Neutrophil (primary cell): ENCODE measurements around the gene ZBTB49.

Source experiments
- H3K27ac ChIP-seq: fragments of 200-600 bp; sonication (generic); 2 replicates; pipeline ENCODE4 v1.5.1; 2016; ENCODE audit warnings: mild to moderate bottlenecking, moderate library complexity
- H3K27me3 ChIP-seq: fragments of 200-600 bp; sonication (generic); 2 replicates; pipeline ENCODE4 v1.6.0; 2016; ENCODE audit warnings: mild to moderate bottlenecking
- H3K36me3 ChIP-seq: fragments of 200-600 bp; sonication (generic); 2 replicates; pipeline ENCODE4 v1.5.1; 2017
- H3K4me1 ChIP-seq, 2 experiments: fragments of 200-600 bp in 1 of 2; sonication (generic) in 1 of 2; 1 replicate in 1 of 2; 2 replicates in 1 of 2; pipeline versions ENCODE4 v1.5.1 to v1.6.1; 2013 to 2016; ENCODE audit warnings: low read depth in 1 of 2, low read length in 1 of 2, mild to moderate bottlenecking in 1 of 2, moderate library complexity in 1 of 2; ENCODE audit not compliant: control insufficient read depth in 1 of 2, insufficient read depth in 1 of 2
- H3K4me3 ChIP-seq, 2 experiments: fragments of 200-600 bp in 1 of 2; sonication (generic) in 1 of 2; 1 replicate in 1 of 2; 2 replicates in 1 of 2; pipeline ENCODE4 v1.5.1; 2013 to 2016; ENCODE audit warnings: low read depth in 1 of 2, low read length in 1 of 2, mild to moderate bottlenecking in 1 of 2, moderate library complexity in 1 of 2
- H3K9me3 ChIP-seq: fragments of 200-600 bp; sonication (generic); 2 replicates; pipeline ENCODE4 v1.5.1; 2016
- TF ChIP-seq, protein P1 (sequence below): fragments of 200-600 bp; sonication (generic); IDR thresholded peaks from 2 replicates; pipeline ENCODE4 v1.5.1; 2016; ENCODE audit warnings: antibody characterized with exemption

ZBTB49 gene

GRCh38 chr4:4284827-4285618 lies 5.0 kb upstream of the ZBTB49 start:
- no peaks in the 10 kb centered on the region for H3K27me3 ChIP-seq
- peaks cover 14% of the 10 kb centered on the region for H3K36me3 ChIP-seq
- TF ChIP-seq, protein P1, sequence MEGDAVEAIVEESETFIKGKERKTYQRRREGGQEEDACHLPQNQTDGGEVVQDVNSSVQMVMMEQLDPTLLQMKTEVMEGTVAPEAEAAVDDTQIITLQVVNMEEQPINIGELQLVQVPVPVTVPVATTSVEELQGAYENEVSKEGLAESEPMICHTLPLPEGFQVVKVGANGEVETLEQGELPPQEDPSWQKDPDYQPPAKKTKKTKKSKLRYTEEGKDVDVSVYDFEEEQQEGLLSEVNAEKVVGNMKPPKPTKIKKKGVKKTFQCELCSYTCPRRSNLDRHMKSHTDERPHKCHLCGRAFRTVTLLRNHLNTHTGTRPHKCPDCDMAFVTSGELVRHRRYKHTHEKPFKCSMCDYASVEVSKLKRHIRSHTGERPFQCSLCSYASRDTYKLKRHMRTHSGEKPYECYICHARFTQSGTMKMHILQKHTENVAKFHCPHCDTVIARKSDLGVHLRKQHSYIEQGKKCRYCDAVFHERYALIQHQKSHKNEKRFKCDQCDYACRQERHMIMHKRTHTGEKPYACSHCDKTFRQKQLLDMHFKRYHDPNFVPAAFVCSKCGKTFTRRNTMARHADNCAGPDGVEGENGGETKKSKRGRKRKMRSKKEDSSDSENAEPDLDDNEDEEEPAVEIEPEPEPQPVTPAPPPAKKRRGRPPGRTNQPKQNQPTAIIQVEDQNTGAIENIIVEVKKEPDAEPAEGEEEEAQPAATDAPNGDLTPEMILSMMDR: no peak
- H3K4me1 ChIP-seq: peaks cover 9 to 11% of the 10 kb centered on the region in 2 experiments
- H3K9me3 ChIP-seq: no peaks in the 10 kb centered on the region
- H3K27ac ChIP-seq: no peak overlapping the region
- H3K4me3 ChIP-seq: no peak overlapping the region

DNA sequence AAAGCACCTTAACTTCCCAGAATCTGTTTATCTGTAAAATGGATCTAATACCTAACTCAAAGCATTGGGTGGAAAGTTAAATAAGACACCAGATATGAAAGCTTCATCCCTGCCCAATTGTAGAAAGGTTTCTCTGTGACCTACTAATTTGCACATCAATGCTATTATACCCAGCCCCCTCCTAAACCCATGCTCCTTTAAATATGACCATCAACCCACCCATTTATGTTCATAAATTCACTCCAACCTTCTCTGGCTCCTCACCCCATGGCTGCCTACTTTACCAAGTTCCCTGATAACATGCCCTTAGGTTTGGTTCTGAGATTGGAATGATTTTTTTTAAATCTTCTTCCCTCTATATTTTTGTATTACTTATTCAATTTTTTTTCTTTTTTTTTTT lies 2.0 kb upstream of the ZBTB49 start:
- no peaks in the 10 kb centered on the region for H3K27me3 ChIP-seq
- peaks cover 5% of the 10 kb centered on the region for H3K36me3 ChIP-seq
- no peak overlapping the region for H3K27ac ChIP-seq
- no peak overlapping the region for H3K4me3 ChIP-seq
- TF ChIP-seq, protein P1: no peak
- H3K4me1 ChIP-seq: peaks cover 19 to 23% of the 10 kb centered on the region in 2 experiments
- H3K9me3 ChIP-seq: no peaks in the 10 kb centered on the region

DNA sequence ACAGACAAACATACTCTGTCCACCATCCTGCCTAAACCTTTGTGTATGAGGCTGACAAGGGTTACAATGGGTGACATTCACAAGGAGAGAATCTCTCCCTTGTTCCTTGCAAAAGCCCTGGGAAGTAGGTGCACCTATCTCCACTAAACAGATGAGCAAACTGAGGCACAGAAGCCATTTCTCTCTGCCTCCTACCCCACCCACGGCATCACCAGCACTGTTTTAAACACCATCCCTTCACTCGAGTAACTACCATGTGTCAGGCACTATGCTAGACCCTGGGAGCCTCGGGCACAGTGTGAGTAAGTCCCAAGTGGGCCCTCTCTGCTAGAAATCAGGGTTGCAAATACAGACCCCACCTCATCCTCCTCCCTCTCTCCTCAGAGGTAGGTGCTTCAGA lies 996 bp upstream of the ZBTB49 start:
- H3K27ac ChIP-seq: no peak overlapping the region
- peak overlapping the region; percentile 76 to 88 for H3K4me3 ChIP-seq

GRCh38 chr4:4289597-4289940 lies 482 bp upstream of the ZBTB49 start:
- peak overlapping the region; percentile 81 for H3K27ac ChIP-seq
- H3K9me3 ChIP-seq: no peaks in the 10 kb centered on the region
- peaks cover 5% of the 10 kb centered on the region for H3K36me3 ChIP-seq
- H3K27me3 ChIP-seq: no peaks in the 10 kb centered on the region
- H3K4me1 ChIP-seq: peaks cover 19 to 23% of the 10 kb centered on the region in 2 experiments
- peak overlapping the region; percentile 76 to 88 for H3K4me3 ChIP-seq
- TF ChIP-seq, protein P1: no peak

More for the DNA sequence above, 996 bp upstream of the ZBTB49 start:
- no peaks in the 10 kb centered on the region for H3K9me3 ChIP-seq
- TF ChIP-seq, protein P1: no peak
- peaks cover 19 to 23% of the 10 kb centered on the region in 2 experiments for H3K4me1 ChIP-seq
- peaks cover 5% of the 10 kb centered on the region for H3K36me3 ChIP-seq
- no peaks in the 10 kb centered on the region for H3K27me3 ChIP-seq

GRCh38 chr4:4293279-4293678 lies 3.2 kb downstream of the ZBTB49 start:
- H3K4me3 ChIP-seq: no peak overlapping the region
- H3K4me1 ChIP-seq: peaks cover 19 to 23% of the 10 kb centered on the region in 2 experiments
- TF ChIP-seq, protein P1: no peak
- no peaks in the 10 kb centered on the region for H3K36me3 ChIP-seq
- H3K27ac ChIP-seq: no peak overlapping the region
- H3K9me3 ChIP-seq: no peaks in the 10 kb centered on the region
- H3K27me3 ChIP-seq: no peaks in the 10 kb centered on the region
